IMR-90 (cell line): ENCODE data around the gene SKIC8. TPM values are rescaled to one million over a fixed set of nuclear protein-coding genes. Genes with fewer than 3 reads are reported as not detected.

Experiments used
- ATAC-seq: fragments of 200-7000 bp; cut with Tn5 transposase; 2 replicates; pipeline ENCODE4 v1.9.1; 2020; ENCODE audit warnings: low read depth, mild to moderate bottlenecking, moderate library complexity
- BruUV-seq: library from RNA; stranded (reverse); fragments of 400-500 nt; replicated peaks from 2 replicates; lab custom pipeline; 2021; lab: Mats Ljungman, UMichigan
- CTCF ChIA-PET: fragments of 300-600 bp; formaldehyde crosslinking; extraction: SDS; loops from one replicate; lab custom pipeline; 2021; ENCODE audit warnings: antibody characterized with exemption; lab: Yijun Ruan, JAX
- POLR2A ChIA-PET: fragments of 300-600 bp; sonication (Branson Sonifier 250); formaldehyde crosslinking; loops from one replicate; lab custom pipeline; 2022; ENCODE audit warnings: antibody characterized with exemption; ENCODE audit not compliant: unreplicated experiment; lab: Charles Lee
- DNase-seq: peaks from one replicate; pipeline ENCODE4 v3.0.0; 2013
- H2AFZ ChIP-seq: replicated peaks from 2 replicates; pipeline ENCODE3; 2013; ENCODE audit warnings: low read length, mild to moderate bottlenecking; ENCODE audit not compliant: poor library complexity
- H2AK5ac ChIP-seq: 2 replicates; pipeline ENCODE4 v1.6.1; 2013; ENCODE audit warnings: low read depth, low read length, inconsistent platforms
- H2AK9ac ChIP-seq: replicated peaks from 2 replicates; pipeline ENCODE3; 2013; ENCODE audit warnings: mild to moderate bottlenecking, low read depth, low read length, moderate library complexity; ENCODE audit not compliant: poor library complexity
- H2BK120ac ChIP-seq: 2 replicates; pipeline ENCODE4 v1.6.1; 2013; ENCODE audit warnings: low read depth, low read length, inconsistent platforms
- H2BK15ac ChIP-seq: 3 replicates; pipeline ENCODE4 v1.6.1; 2013; ENCODE audit warnings: low read depth, low read length, inconsistent platforms
- H2BK20ac ChIP-seq: 2 replicates; pipeline ENCODE4 v1.6.1; 2013; ENCODE audit warnings: low read depth, mild to moderate bottlenecking, inconsistent platforms, low read length, moderate library complexity
- H2BK5ac ChIP-seq: 2 replicates; pipeline ENCODE4 v1.6.1; 2013; ENCODE audit warnings: mild to moderate bottlenecking, low read depth, low read length, inconsistent platforms; ENCODE audit not compliant: poor library complexity, severe bottlenecking
- H3K14ac ChIP-seq: replicated peaks from 2 replicates; pipeline ENCODE4 v1.6.1; 2013; ENCODE audit warnings: low read depth, low read length, inconsistent platforms
- H3K18ac ChIP-seq: 2 replicates; pipeline ENCODE4 v1.6.1; 2013; ENCODE audit warnings: low read depth, low read length, control low read depth
- H3K23ac ChIP-seq: 2 replicates; pipeline ENCODE4 v1.6.1; 2013; ENCODE audit warnings: low read depth, low read length, inconsistent platforms
- H3K27ac ChIP-seq: 2 replicates; pipeline ENCODE4 v1.5.1; 2013; ENCODE audit warnings: mild to moderate bottlenecking, control low read depth, low read length; ENCODE audit not compliant: insufficient read depth
- H3K27me3 ChIP-seq: 2 replicates; pipeline ENCODE4 v1.6.1; 2013; ENCODE audit warnings: low read length; ENCODE audit not compliant: control insufficient read depth, insufficient read depth
- H3K36me3 ChIP-seq: 2 replicates; pipeline ENCODE4 v1.6.1; 2013; ENCODE audit warnings: low read length, mixed read lengths; ENCODE audit not compliant: control insufficient read depth, insufficient read depth
- H3K4ac ChIP-seq: 2 replicates; pipeline ENCODE4 v1.6.1; 2013; ENCODE audit warnings: low read depth, low read length, inconsistent platforms
- H3K4me1 ChIP-seq: 2 replicates; pipeline ENCODE4 v1.6.1; 2013; ENCODE audit warnings: low read length, mixed read lengths; ENCODE audit not compliant: control insufficient read depth, insufficient read depth
- H3K4me2 ChIP-seq: 2 replicates; pipeline ENCODE4 v1.6.1; 2013; ENCODE audit warnings: low read depth, mild to moderate bottlenecking, control low read depth, low read length, moderate library complexity
- H3K4me3 ChIP-seq: 2 replicates; pipeline ENCODE4 v1.5.1; 2013; ENCODE audit warnings: low read depth, mild to moderate bottlenecking, control low read depth, low read length, moderate library complexity; ENCODE audit not compliant: insufficient read depth
- H3K56ac ChIP-seq: 2 replicates; pipeline ENCODE4 v1.6.1; 2013; ENCODE audit warnings: low read length, inconsistent platforms; ENCODE audit not compliant: insufficient read depth; ENCODE audit errors: extremely low read depth
- H3K79me1 ChIP-seq, 2 experiments: 2 replicates each; pipeline ENCODE4 v1.6.1; 2013; ENCODE audit warnings: low read length in 2 of 2, inconsistent platforms in 1 of 2, low read depth in 1 of 2
- H3K9ac ChIP-seq: 2 replicates; pipeline ENCODE4 v1.6.1; 2013; ENCODE audit warnings: low read depth, low read length, control low read depth
- H3K9me1 ChIP-seq: 2 replicates; pipeline ENCODE4 v1.6.1; 2013; ENCODE audit warnings: low read length, inconsistent platforms; ENCODE audit not compliant: insufficient read depth
- H3K9me3 ChIP-seq: 2 replicates; pipeline ENCODE4 v1.6.1; 2013; ENCODE audit warnings: low read length; ENCODE audit not compliant: control insufficient read depth, insufficient read depth
- H4K20me1 ChIP-seq: 2 replicates; pipeline ENCODE4 v1.6.1; 2013; ENCODE audit warnings: low read length, inconsistent platforms; ENCODE audit not compliant: insufficient read depth
- H4K5ac ChIP-seq: 2 replicates; pipeline ENCODE4 v1.6.1; 2013; ENCODE audit warnings: mild to moderate bottlenecking, low read depth, low read length, control low read depth
- H4K8ac ChIP-seq, 2 experiments: 2 replicates each; pipeline ENCODE4 v1.6.1; 2013; ENCODE audit warnings: low read depth in 2 of 2, low read length in 2 of 2, control low read depth in 1 of 2, inconsistent platforms in 1 of 2
- H4K91ac ChIP-seq: 2 replicates; pipeline ENCODE4 v1.6.1; 2013; ENCODE audit warnings: low read depth, low read length, inconsistent platforms; ENCODE audit not compliant: insufficient read depth
- MAZ ChIP-seq: IDR thresholded peaks from 2 replicates; pipeline ENCODE4 v1.6.1; 2012; ENCODE audit warnings: low read depth, mild to moderate bottlenecking, low read length, improper control_type of control experiment, moderate library complexity, borderline replicate concordance
- POLR2A ChIP-seq: IDR thresholded peaks from 2 replicates; pipeline ENCODE4 v1.6.1; 2012; ENCODE audit warnings: mild to moderate bottlenecking, low read depth, low read length
- RFX5 ChIP-seq: IDR thresholded peaks from 2 replicates; pipeline ENCODE4 v1.8.0; 2012; ENCODE audit warnings: low read depth, mild to moderate bottlenecking, low read length, moderate library complexity
- WGBS, 2 experiments: methylation state at CpG; one replicate each; pipeline versions ENCODE4 v1.1.5 to v1.1.7; 2013; ENCODE audit warnings: missing lambda C conversion rate in 2 of 2; ENCODE audit not compliant: insufficient read length in 1 of 2; ENCODE audit errors: extremely low coverage in 2 of 2; 5-methylcytosine and 5-hydroxymethylcytosine counted together
- dilution Hi-C: fragments of 300-500 bp; cut with HindIII; formaldehyde crosslinking; loops from one replicate; pipeline ENCODE4 v1.14.3; 2018; ENCODE audit warnings: low sequenced_read_pairs; ENCODE audit not compliant: unreplicated experiment
- in situ Hi-C: fragments of 300-500 bp; cut with MboI; formaldehyde crosslinking; loops from 3 replicates; pipeline ENCODE4 v1.14.3; 2019; ENCODE audit warnings: low sequenced_read_pairs, inconsistent platforms, mixed read lengths
- intact Hi-C: fragments of 100-400 bp; cut with micrococcal nuclease; formaldehyde crosslinking; loops from 2 replicates; pipeline ENCODE4 v1.10.0; 2022
- polyA plus RNA-seq, 3 experiments: library from polyadenylated mRNA; depleted of rRNA; stranded (reverse); fragments of >200 nt; gene quantifications; 2 replicates each; pipeline ENCODE4 v1.2.3, GENCODE V29; 2012; ENCODE audit warnings: low replicate concordance in 1 of 3
- total RNA-seq: library from RNA; depleted of rRNA; stranded (reverse); fragments of >200 nt; gene quantifications from 2 replicates; pipeline ENCODE4 v1.2.3, GENCODE V29; 2012

The SKIC8 gene
- total and polyA plus RNA-seq, 2 of the 4 experiments (the other 2 are of a cell fraction) = 72.2 to 124 TPM

GRCh38 chr15:78244101-78244500 lies 55.3 kb downstream of the SKIC8 start:
- Histone ChIP-seq H3K4me1 (no peaks in the 10 kb centered on the region), H3K56ac (no peak overlapping the region), H2BK20ac (no peak overlapping the region), H2BK5ac (no peak overlapping the region), H2AFZ (no peak overlapping the region), H4K20me1 (no peaks in the 10 kb centered on the region; the same call in 1 of the 2 replicates), H3K4ac (no peak overlapping the region), H3K9me3 (no peaks in the 10 kb centered on the region), H2AK9ac (no peak overlapping the region), H3K23ac (no peak overlapping the region), H2BK120ac (no peak overlapping the region), H3K18ac (no peak overlapping the region), H2AK5ac (no peak overlapping the region), H4K8ac (no peak overlapping the region), H3K27me3 (peaks cover 9% of the 10 kb centered on the region; the same call in 1 of the 2 replicates), H3K36me3 (no peaks in the 10 kb centered on the region), H3K79me1 (no peaks in the 10 kb centered on the region), H3K14ac (no peak overlapping the region), H2BK15ac (no peak overlapping the region), H3K27ac (no peak overlapping the region), H3K4me3 (no peak overlapping the region), H3K4me2 (no peak overlapping the region), H3K9me1 (no peaks in the 10 kb centered on the region; the same call in 1 of the 2 replicates), H3K9ac (no peak overlapping the region), H4K5ac (no peak overlapping the region), H4K91ac (no peak overlapping the region)
- intact Hi-C loops = loop anchor here (5.0 kb wide), 2 partner anchors 112 to 342 kb away; partner anchors contain the start of gene CIB2
- no CpG with 5 or more reads among the region's 6 CpGs for WGBS, 2 experiments
- no TSS peak for BruUV-seq
- in situ Hi-C loops = loop anchor here (5.0 kb wide), 1 partner anchor 287 kb away; no protein-coding TSS in a partner anchor
- DNase-seq (no peak), ATAC-seq (no peak)
- POLR2A ChIA-PET = no interaction called here
- TF ChIP-seq POLR2A = no peak
- TF ChIP-seq RFX5 = no peak
- TF ChIP-seq MAZ = no peak
- dilution Hi-C loops = no loop called here
- CTCF ChIA-PET = no interaction called here
